Stimulated activated CD4-positive, alpha-beta T cell treated with anti-CD3 and anti-CD28 coated beads, Interleukin-2, amount 100 ng/mL, for 24 hours (primary cell): Measurements from ENCODE around the gene ERAS.

ENCODE experiments used
- DNase-seq, 2 donors: peaks; one replicate each; pipeline ENCODE4 v3.0.0-alpha.2; 2020

The ERAS gene

GRCh38 chrX:48826135-48826875, at the start of gene ERAS:
Gene ERAS, plus strand, starts transcription at chrX:48826513. Its CDS starts 2,611 bp downstream, at chrX:48829124.
- peak in 1 of 2 donors; percentile 26 for DNase-seq

- no peak for DNase-seq
These were observed 49.4 kb upstream of the ERAS start for GRCh38 chrX:48776818-48777439.

- DNase-seq = no peak
These were observed 46.9 kb upstream of the ERAS start for GRCh38 chrX:48779399-48779798.

- DNase-seq = no peak
These were observed 44.6 kb upstream of the ERAS start for GRCh38 chrX:48781705-48782104.

- DNase-seq = no peak
These were observed 44.1 kb upstream of the ERAS start for GRCh38 chrX:48782216-48782615.

GRCh38 chrX:48782795-48783194, 43.5 kb upstream of the ERAS start:
- DNase-seq = no peak

GRCh38 chrX:48784726-48785125, 41.6 kb upstream of the ERAS start:
- DNase-seq = no peak

- no peak for DNase-seq
These were observed 41.1 kb upstream of the ERAS start for GRCh38 chrX:48785186-48785539.

- DNase-seq = no peak
These were observed 40.6 kb upstream of the ERAS start for GRCh38 chrX:48785540-48786214.

- no peak for DNase-seq
These were observed 39.9 kb upstream of the ERAS start, which contains the start of gene GATA1 for GRCh38 chrX:48786341-48786800. Gene GATA1, plus strand, starts transcription at chrX:48786590. Its CDS starts 4,520 bp downstream, at chrX:48791110.

GRCh38 chrX:48786825-48787504, 39.3 kb upstream of the ERAS start:
- no peak for DNase-seq

- no peak for DNase-seq
These were observed 38.5 kb upstream of the ERAS start for GRCh38 chrX:48787505-48788443.

- DNase-seq = no peak
These were observed 36.7 kb upstream of the ERAS start for GRCh38 chrX:48789366-48790220.

- no peak for DNase-seq
These were observed 35.8 kb upstream of the ERAS start for GRCh38 chrX:48790477-48790876.

GRCh38 chrX:48791063-48791820, 35.1 kb upstream of the ERAS start:
- no peak for DNase-seq

GRCh38 chrX:48792219-48792618, 34.1 kb upstream of the ERAS start:
- no peak for DNase-seq

GRCh38 chrX:48793935-48794334, 32.4 kb upstream of the ERAS start:
- no peak for DNase-seq

GRCh38 chrX:48794340-48794910, 31.9 kb upstream of the ERAS start:
- DNase-seq = no peak

GRCh38 chrX:48794911-48795515, 31.3 kb upstream of the ERAS start:
- no peak for DNase-seq

GRCh38 chrX:48798318-48798717, 28.0 kb upstream of the ERAS start:
- DNase-seq = no peak
